ENCODE results near the gene IPPK. TPM values are rescaled to one million over a fixed set of nuclear protein-coding genes. Genes with fewer than 3 reads are reported as not detected.

Gene IPPK
- total RNA-seq, 1 donor from 2014 or later, result 7.3 TPM

- no peak for TF ChIP-seq CTCF (IDR thresholded peaks at IDR 0.05)
- Histone ChIP-seq H3K36me3 (peaks cover 78% of the 10 kb centered on the region), H3K4me3 (no peak overlapping the region), H3K27ac (peak overlapping the region; percentile 68), H3K4me1 (peaks cover 11% of the 10 kb centered on the region), H3K9me3 (no peaks in the 10 kb centered on the region), H3K27me3 (ENCODE audit: low read depth) (no peaks in the 10 kb centered on the region)
- no peak for DNase-seq
- intact Hi-C loops (cut with DNase I), result no loop called here
- ATAC-seq, result peak; percentile 32 to 36
Observed at GRCh38 chr9:92616655-92617111, 53.2 kb downstream of the IPPK start.

GRCh38 chr9:92616199-92616641 lies 53.7 kb downstream of the IPPK start:
- intact Hi-C loops (cut with DNase I), result no loop called here
- ATAC-seq, result no peak
- no peaks in the 10 kb centered on the region for H3K27me3 ChIP-seq (ENCODE audit: low read depth)
- no peak overlapping the region for H3K4me3 ChIP-seq
- H3K36me3 ChIP-seq, result peaks cover 81% of the 10 kb centered on the region
- no peak for DNase-seq
- H3K4me1 ChIP-seq, result peaks cover 11% of the 10 kb centered on the region
- H3K9me3 ChIP-seq, result no peaks in the 10 kb centered on the region
- peak overlapping the region; percentile 68 for H3K27ac ChIP-seq
- no peak for TF ChIP-seq CTCF (IDR thresholded peaks at IDR 0.05)

GRCh38 chr9:92615790-92616189 lies 54.1 kb downstream of the IPPK start:
- DNase-seq, result no peak
- intact Hi-C loops (cut with DNase I), result no loop called here
- H3K27ac ChIP-seq, result peak overlapping the region; percentile 19
- no peaks in the 10 kb centered on the region for H3K9me3 ChIP-seq
- no peak overlapping the region for H3K4me3 ChIP-seq
- peaks cover 80% of the 10 kb centered on the region for H3K36me3 ChIP-seq
- no peak for TF ChIP-seq CTCF (IDR thresholded peaks at IDR 0.05)
- peaks cover 11% of the 10 kb centered on the region for H3K4me1 ChIP-seq
- ATAC-seq, result no peak
- H3K27me3 ChIP-seq (ENCODE audit: low read depth), result no peaks in the 10 kb centered on the region

- Histone ChIP-seq H3K9me3 (no peaks in the 10 kb centered on the region), H3K27me3 (ENCODE audit: low read depth) (no peaks in the 10 kb centered on the region), H3K36me3 (peaks cover 71% of the 10 kb centered on the region), H3K27ac (peak overlapping the region; percentile 53), H3K4me3 (no peak overlapping the region), H3K4me1 (peaks cover 11% of the 10 kb centered on the region)
- intact Hi-C loops (cut with DNase I), result no loop called here
- no peak for DNase-seq
- ATAC-seq, result no peak
- TF ChIP-seq CTCF (IDR thresholded peaks at IDR 0.05), result no peak
Observed at GRCh38 chr9:92614763-92615461, 55.0 kb downstream of the IPPK start.

- no peaks in the 10 kb centered on the region for H3K27me3 ChIP-seq (ENCODE audit: low read depth)
- H3K4me1 ChIP-seq, result peaks cover 11% of the 10 kb centered on the region
- TF ChIP-seq CTCF (IDR thresholded peaks at IDR 0.05), result no peak
- DNase-seq, result no peak
- peaks cover 70% of the 10 kb centered on the region for H3K36me3 ChIP-seq
- no peak overlapping the region for H3K4me3 ChIP-seq
- ATAC-seq, result no peak
- H3K27ac ChIP-seq, result no peak overlapping the region
- intact Hi-C loops (cut with DNase I), result no loop called here
- H3K9me3 ChIP-seq, result no peaks in the 10 kb centered on the region
Observed at GRCh38 chr9:92614123-92614510, 55.8 kb downstream of the IPPK start.

All from lower lobe of right lung (tissue), 2 donors.